Measurements from ENCODE around the gene DHRS13. TPM values are rescaled to one million over a fixed set of nuclear protein-coding genes. Genes with fewer than 3 reads are reported as not detected.

Gene DHRS13
- total and polyA plus RNA-seq, 2 donors (not counting 3 experiments of a cell fraction or from before 2014, with no cell fraction given), result 7.2 to 9.3 TPM

- Histone ChIP-seq H3K9ac (replicated peaks; ENCODE audit: extremely low read depth, insufficient read depth, low read length) (no peak overlapping the region), H3K79me2 (ENCODE audit: control insufficient read depth, insufficient read depth, low read length) (peaks cover 83% of the 10 kb centered on the region), H3K9me1 (replicated peaks; ENCODE audit: control insufficient read depth, extremely low read depth, insufficient read depth, low read length) (no peaks in the 10 kb centered on the region), H3K4me2 (ENCODE audit: insufficient read depth, low read length) (no peak overlapping the region), H3K27ac (ENCODE audit: insufficient read depth, low read depth, low read length) (no peak overlapping the region), H3K27me3 (ENCODE audit: control insufficient read depth in 2 of 2, insufficient read depth in 2 of 2, low read length in 2 of 2) (no peaks in the 10 kb centered on the region), H3K4me3 (replicated peaks in 1 of 3; ENCODE audit: insufficient read depth in 1 of 3, low read depth in 1 of 3, low read length in 3 of 3) (no peak overlapping the region), H3K9me3 (replicated peaks; ENCODE audit: control insufficient read depth, insufficient read depth, low read length) (no peaks in the 10 kb centered on the region), H2AFZ (ENCODE audit: low read depth, low read length) (no peak overlapping the region), H3K36me3 (ENCODE audit: control insufficient read depth in 2 of 2, extremely low read depth in 1 of 2, insufficient read depth in 2 of 2, low read length in 2 of 2) (no peaks in the 10 kb centered on the region), H3K4me1 (ENCODE audit: control insufficient read depth, extremely low read depth, insufficient read depth, low read length) (peaks cover 11% of the 10 kb centered on the region), H4K20me1 (replicated peaks; ENCODE audit: control insufficient read depth, extremely low read depth, insufficient read depth, low read length) (peaks cover 9% of the 10 kb centered on the region)
- DNase-seq (ENCODE audit: low read depth, low spot score) (no peak), FAIRE-seq (no peak)
- no TSS peak for BruUV-seq (replicated peaks)
- POLR2A ChIA-PET, result no interaction called here
- dilution Hi-C loops (cut with MboI; ENCODE audit: extremely low pct_ligation_motif_present, low sequenced_read_pairs) (no loop called here), intact Hi-C loops (cut with micrococcal nuclease) (no loop called here)
- TF ChIP-seq POLR2AphosphoS5 (IDR thresholded peaks at IDR 0.05; ENCODE audit: insufficient read depth, low read depth, low read length) (no peak), FOS (IDR thresholded peaks at IDR 0.05; ENCODE audit: borderline replicate concordance, insufficient read depth, low read length) (no peak), EZH2 (IDR thresholded peaks at IDR 0.05; ENCODE audit: borderline replicate concordance, low read depth, low read length, severe bottlenecking) (no peak), JUN (IDR thresholded peaks at IDR 0.05; ENCODE audit: borderline replicate concordance, insufficient read depth, insufficient read length, low read depth) (no peak), MYC (IDR thresholded peaks at IDR 0.05; ENCODE audit: low read depth, low read length) (no peak), MAX (IDR thresholded peaks at IDR 0.05; ENCODE audit: insufficient read depth, insufficient read length) (no peak), POLR2A (IDR thresholded peaks at IDR 0.05; ENCODE audit: low read depth, low read length) (no peak), CTCF (IDR thresholded peaks at IDR 0.05; ENCODE audit: extremely low read depth in 1 of 2, insufficient read depth in 1 of 2, low read depth in 1 of 2, low read length in 2 of 2) (no peak), GATA2 (IDR thresholded peaks at IDR 0.05; ENCODE audit: insufficient read depth, insufficient read length, low read depth, low read length) (no peak)
- CTCF ChIA-PET, result interaction anchor here (1.0 to 2.2 kb wide), 5 partner anchors 12 to 211 kb away, joined by 3 to 8 read pairs (median 5); partner anchors contain the start of gene TLCD1
Observed at GRCh38 chr17:28937044-28937729, 34.3 kb upstream of the DHRS13 start.

All from endothelial cell of umbilical vein (primary cell).